NCI-H1105 (cell line): ENCODE data around the gene KARS1.

Source experiments
- DNase-seq: peaks from one replicate; lab custom pipeline; 2025; lab: John Stamatoyannopoulos, UW

The KARS1 gene

DNA sequence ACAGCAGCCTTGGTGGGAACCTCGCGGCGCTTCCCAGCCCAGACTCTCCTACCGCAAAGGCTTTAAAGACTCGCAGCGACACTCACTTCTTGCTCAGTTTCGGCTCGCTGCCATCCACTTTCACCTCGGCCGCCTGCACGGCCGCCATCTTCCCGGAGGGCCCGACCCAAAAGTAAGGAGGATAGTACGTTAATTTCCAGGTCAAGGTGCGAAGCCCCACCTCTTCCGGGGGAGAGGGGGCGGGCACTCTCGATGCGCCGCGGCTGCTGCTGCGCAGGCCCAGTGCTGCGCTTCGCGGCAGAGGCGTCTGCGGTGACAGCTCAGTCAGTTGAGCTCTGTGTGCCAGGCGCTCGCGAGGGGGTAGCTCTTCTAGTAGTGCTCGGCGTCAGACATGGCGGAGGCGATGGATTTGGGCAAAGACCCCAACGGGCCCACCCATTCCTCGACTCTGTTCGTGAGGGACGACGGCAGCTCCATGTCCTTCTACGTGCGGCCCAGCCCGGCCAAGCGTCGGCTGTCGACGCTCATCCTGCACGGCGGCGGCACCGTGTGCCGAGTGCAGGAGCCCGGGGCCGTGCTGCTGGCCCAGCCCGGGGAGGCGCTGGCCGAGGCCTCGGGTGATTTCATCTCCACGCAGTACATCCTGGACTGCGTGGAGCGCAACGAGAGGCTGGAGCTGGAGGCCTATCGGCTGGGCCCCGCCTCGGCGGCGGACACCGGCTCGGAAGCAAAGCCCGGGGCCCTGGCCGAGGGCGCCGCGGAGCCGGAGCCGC, at the start of gene KARS1, which contains the start of gene TERF2IP:
TSS of gene KARS1 (minus strand) at position 174 of the 773 bp plus-strand sequence. CDS start at position 148, 26 bp downstream.
TSS of gene TERF2IP (plus strand) at position 282 of the 773 bp plus-strand sequence. CDS start at position 392, 110 bp downstream.
- peak; percentile 78 for DNase-seq

- no peak for DNase-seq
Measured at GRCh38 chr16:75695708-75696107, 48.2 kb upstream of the KARS1 start.

GRCh38 chr16:75687361-75687760, 39.9 kb upstream of the KARS1 start:
- DNase-seq, result no peak

DNA sequence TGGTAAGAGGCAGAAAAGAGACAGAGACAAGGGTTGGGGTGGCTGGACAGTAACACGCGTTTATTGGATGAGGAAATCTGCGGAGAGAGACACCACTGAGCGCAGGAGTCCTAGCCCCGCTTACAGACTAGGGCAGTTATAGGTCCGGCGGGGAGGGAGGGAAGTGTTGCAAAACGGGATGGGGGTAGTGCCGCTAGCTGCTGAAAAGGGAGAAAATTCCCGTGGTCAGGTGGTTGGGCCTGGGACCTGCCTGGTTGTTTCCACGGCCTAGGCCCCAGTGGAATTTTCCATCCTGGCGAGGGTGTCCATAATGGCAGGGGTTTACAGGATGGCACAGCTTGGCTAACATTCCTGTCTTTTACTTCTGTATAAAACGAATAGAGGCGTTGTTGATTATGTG, 34.8 kb upstream of the KARS1 start:
- no peak for DNase-seq

GRCh38 chr16:75679366-75679765, 31.9 kb upstream of the KARS1 start:
- no peak for DNase-seq

- no peak for DNase-seq
Measured at GRCh38 chr16:75676909-75677308, 29.4 kb upstream of the KARS1 start, which contains the start of gene CPHXL2. Gene CPHXL2, minus strand, starts transcription at chr16:75677009. Its CDS starts 10 bp downstream, at chr16:75676999.

- no peak for DNase-seq
Measured at GRCh38 chr16:75667503-75667902, 20.0 kb upstream of the KARS1 start.

DNA sequence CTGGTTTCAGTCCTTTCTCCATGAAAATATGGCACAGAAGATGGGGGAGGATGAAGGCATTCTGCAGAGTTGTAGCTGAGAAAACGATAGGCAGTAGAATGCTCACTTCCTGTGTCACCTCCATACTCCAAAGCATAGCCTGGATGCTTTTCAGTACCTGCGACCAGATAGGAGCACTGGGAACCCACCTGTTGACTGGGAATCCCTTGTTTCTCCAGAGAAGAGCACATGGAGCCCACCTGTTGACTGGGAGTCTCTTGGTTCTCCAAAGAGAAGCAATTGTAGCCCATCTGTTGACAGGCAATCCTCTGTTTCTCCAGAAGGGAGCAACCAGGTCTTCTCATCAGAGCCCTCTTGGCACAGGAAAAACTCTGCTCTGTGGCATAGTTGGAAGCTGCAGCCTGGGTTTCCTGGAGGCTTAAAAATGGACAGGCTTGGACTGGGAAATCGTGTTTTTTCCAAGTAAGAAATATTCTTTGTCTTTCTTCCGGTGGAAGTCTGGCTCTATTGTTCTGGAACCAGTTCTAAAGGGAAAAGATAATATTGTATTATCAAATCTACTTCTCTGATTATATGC, 13.3 kb upstream of the KARS1 start:
- no peak for DNase-seq

DNA sequence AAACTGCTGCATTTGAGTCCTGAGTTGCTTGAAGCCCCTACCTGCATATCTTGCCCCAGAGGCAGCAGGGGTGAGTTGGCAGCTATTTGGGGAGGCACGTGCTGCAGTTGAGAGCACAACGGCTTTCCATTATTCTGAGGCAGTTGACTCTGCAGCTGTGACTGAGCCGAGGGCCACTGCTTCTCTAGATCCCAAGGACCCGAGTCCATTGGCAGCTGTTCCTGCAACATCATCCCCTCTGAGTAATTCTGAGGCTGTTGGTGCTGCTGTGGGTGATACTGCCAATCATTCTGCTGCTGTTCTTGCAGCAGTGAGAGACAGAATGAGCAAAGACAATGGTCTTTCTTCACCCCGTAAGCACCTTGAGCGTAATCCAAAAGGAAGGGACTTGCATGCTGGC, 12.9 kb upstream of the KARS1 start:
- DNase-seq, result no peak

GRCh38 chr16:75658175-75658574, 10.7 kb upstream of the KARS1 start:
- DNase-seq, result no peak

GRCh38 chr16:75653922-75654321, 6.5 kb upstream of the KARS1 start:
- no peak for DNase-seq

GRCh38 chr16:75648265-75649076, 1.0 kb upstream of the KARS1 start:
- DNase-seq, result peak; percentile 42

- DNase-seq, result no peak
Measured at GRCh38 chr16:75647112-75647491, 363 bp downstream of the KARS1 start.

DNA sequence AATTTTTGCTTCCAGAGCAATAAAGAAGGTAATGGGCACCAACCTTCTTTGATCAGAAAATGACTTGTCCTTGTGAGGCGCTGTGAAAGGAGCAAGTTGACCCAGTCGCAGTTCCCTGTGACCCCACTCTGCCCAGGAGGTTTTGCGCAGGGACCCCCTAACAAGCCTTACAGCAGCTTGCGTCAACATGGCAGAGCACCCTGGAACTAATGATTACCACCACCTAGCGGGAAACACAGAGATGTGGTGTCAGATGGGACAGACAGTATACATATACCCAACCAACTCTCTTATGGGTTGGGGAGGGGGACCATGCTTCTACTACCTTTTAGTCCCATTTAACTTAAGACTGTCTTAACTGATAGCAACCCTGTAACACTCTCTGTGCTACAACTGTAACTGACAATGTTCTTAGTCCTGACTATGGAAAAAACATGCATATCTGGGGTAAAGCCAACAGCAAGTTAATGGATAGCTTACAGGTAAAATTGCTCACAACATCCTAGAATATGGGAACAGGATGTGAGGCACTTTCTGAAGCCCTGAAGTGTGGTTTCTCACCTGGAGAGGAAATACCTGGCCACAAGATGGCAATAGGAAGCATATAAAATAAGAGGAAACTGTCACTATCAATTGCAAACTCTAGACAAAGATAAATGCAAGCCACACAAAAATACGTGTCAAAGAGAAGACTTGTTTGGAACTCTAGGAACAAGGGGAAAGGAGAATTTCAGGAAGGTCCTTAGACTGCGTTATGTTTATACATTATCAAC, 3.0 kb downstream of the KARS1 start:
- no peak for DNase-seq

- DNase-seq, result no peak
Measured at GRCh38 chr16:75640598-75640997, 6.9 kb downstream of the KARS1 start.

DNA sequence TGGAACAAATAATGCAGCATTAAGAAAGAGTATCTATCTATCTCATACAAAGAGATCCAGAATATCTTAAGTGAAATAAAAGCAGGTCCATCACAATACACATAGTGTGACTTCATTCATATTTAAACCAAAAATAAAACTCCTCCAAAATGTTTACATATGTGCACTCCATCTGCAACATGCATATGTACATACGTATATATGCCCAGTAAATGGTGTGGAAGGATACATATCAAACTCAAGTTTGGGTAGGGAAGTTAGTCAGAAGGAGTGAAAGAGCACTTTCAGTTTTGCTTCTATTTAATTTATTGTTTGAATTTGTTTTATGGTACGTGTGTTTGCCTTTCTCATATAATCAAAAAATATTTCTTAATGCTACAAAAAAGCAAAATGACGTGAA, 12.4 kb downstream of the KARS1 start:
- no peak for DNase-seq

GRCh38 chr16:75632857-75633256, 14.6 kb downstream of the KARS1 start:
- DNase-seq, result no peak

- DNase-seq, result no peak
Measured at GRCh38 chr16:75630052-75630451, 17.4 kb downstream of the KARS1 start.

- DNase-seq, result no peak
Measured at GRCh38 chr16:75629132-75629531, 18.3 kb downstream of the KARS1 start.

DNA sequence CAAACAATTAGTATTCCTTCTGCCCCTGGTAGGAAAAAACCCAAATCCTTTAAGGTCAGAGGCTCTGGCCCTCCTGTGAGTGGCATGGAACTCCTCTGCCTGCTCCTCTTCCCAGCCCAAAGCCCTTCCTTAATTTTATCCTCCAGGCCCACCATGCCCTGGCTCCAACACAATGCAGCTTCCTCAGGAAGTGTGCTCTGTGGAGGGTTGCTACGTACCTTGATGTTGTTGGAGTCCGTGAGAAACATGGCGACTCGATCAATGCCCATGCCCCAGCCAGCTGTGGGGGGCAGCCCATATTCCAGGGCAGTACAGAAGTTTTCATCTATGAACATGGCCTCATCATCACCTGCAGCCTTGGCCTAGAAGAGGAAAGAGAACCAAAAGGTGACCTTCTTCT, 19.1 kb downstream of the KARS1 start:
- DNase-seq, result no peak

GRCh38 chr16:75627851-75628250, 19.6 kb downstream of the KARS1 start:
- no peak for DNase-seq

GRCh38 chr16:75626806-75627205, 20.7 kb downstream of the KARS1 start:
- no peak for DNase-seq
